Adrenal gland (tissue), 12 donors: ENCODE measurements around the gene ELL2. TPM values are rescaled to one million over a fixed set of nuclear protein-coding genes. Genes with fewer than 3 reads are reported as not detected.

Experiments
- DNase-seq, 7 donors: peaks; one replicate each; pipeline ENCODE4 v3.0.0-alpha.2; 2019 to 2020
- H3K27ac ChIP-seq, 5 donors: fragments of 200-600 bp; sonication (generic) in 4 of 5; 1 replicate in 3 of 5; 2 replicates in 2 of 5; pipeline versions ENCODE4 v1.5.1 to v1.8.0; 2016 to 2020; ENCODE audit warnings: mild to moderate bottlenecking in 1 of 5
- H3K27me3 ChIP-seq: fragments of 200-600 bp; 2 replicates; pipeline ENCODE4 v1.8.0; 2021
- H3K36me3 ChIP-seq, 2 donors: fragments of 200-600 bp; replicated peaks in 1 of 2; 1 replicate in 1 of 2; 2 replicates in 1 of 2; pipeline versions ENCODE4 v1.5.1 to v1.8.0; 2018 to 2022
- H3K4me1 ChIP-seq, 2 donors: fragments of 200-600 bp; replicated peaks in 1 of 2; 1 replicate in 1 of 2; 2 replicates in 1 of 2; pipeline versions ENCODE4 v1.5.1 to v1.8.0; 2018 to 2021
- H3K4me3 ChIP-seq, 4 donors: fragments of 200-600 bp; sonication (generic) in 3 of 4; one replicate each; pipeline ENCODE4 v1.5.1; 2016 to 2018
- H3K9me3 ChIP-seq, 3 donors: fragments of 200-600 bp; sonication (generic) in 1 of 3; replicated peaks in 1 of 3; 1 replicate in 2 of 3; 2 replicates in 1 of 3; pipeline versions ENCODE4 v1.5.1 to v1.8.0; 2016 to 2021
- CTCF ChIP-seq, 6 experiments: fragments of 450-650 bp in 4 of 6; fragments of 200-600 bp in 2 of 6; sonication (generic) in 1 of 6; IDR thresholded peaks; 1 replicate in 5 of 6; 2 replicates in 1 of 6; pipeline versions ENCODE4 v1.5.1 to v1.8.0; 2016 to 2021; ENCODE audit warnings: antibody characterized with exemption in 6 of 6, mild to moderate bottlenecking in 2 of 6, moderate library complexity in 1 of 6
- POLR2A ChIP-seq, 2 donors: fragments of 450-650 bp; IDR thresholded peaks; one replicate each; pipeline ENCODE4 v1.6.1; 2017; ENCODE audit warnings: antibody characterized with exemption in 2 of 2, mild to moderate bottlenecking in 2 of 2, moderate library complexity in 1 of 2
- WGBS, 4 donors: extraction: QIAGEN DNeasy Blood & Tissue Kit in 2 of 4; methylation state at CpG; one replicate each; pipeline versions ENCODE4 v1.1.5 to v1.1.7; 2013 to 2017; 5-methylcytosine and 5-hydroxymethylcytosine counted together
- intact Hi-C, 2 donors: fragments of 100-400 bp; cut with DNase I; formaldehyde crosslinking; loops; one replicate each; pipeline versions ENCODE4 v1.14.1 to v1.15.0; 2022 to 2023
- polyA plus RNA-seq, 3 donors: library from polyadenylated mRNA; stranded (reverse); fragments of 200-250 nt in 2 of 3; fragments of 350-450 nt in 1 of 3; fragmentation: Illumina TruSeq in 1 of 3; extraction: RNeasy Lipid Tissue Mini Kit (QIAGEN cat#74804) in 1 of 3; gene quantifications; one replicate each; pipeline ENCODE4 v1.2.3, GENCODE V29; 2013 to 2014
- total RNA-seq, 9 donors: library from RNA; depleted of rRNA in 4 of 9; stranded (reverse); fragments of >200 nt in 4 of 9; fragments of 120-200 nt in 1 of 9; fragmentation: NEBNext Ultra II Directional in 1 of 9; extraction: Animal tissue kit (Norgen Biotek cat#: 25700) in 1 of 9; gene quantifications; one replicate each; pipeline versions ENCODE4 v1.1.0 to v1.2.4, GENCODE V29; 2013 to 2023
- donor health status: healthy with polysubstance abuse.
- donor health status: Bipolar disorder and iron deficiency.
- donor health status: DM: yes; HTN: yes; CAD: no.
- donor health status: DM: no; HTN: no; CAD: no.
- donor health status: DM: no; HTN: no; CAD: no.
- donor health status: DM: yes; HTN: yes; CAD: no.

ELL2 gene
- total and polyA plus RNA-seq, 12 donors: 3.4 to 27.5 (median 14.5) TPM

DNA sequence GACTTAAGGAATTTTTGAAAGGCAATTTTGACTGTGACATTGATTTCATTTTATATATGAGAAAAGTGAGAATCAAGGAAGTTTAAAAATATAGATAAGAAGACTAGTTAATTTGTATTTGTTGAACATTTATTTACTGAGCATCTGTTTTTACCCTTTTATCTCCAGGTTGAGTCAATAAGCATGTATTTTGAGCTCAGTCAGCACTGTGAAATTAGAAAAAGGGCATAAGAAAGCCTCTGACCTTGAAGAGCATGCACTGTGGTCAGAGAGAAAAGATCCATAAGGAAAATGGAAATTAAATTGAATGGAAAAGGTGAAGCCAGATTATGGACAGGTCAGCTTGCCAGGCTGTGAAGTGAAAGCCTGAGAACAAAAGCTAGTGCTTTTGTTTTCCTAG, 44.4 kb downstream of the ELL2 start:
- DNase-seq: no peak
- intact Hi-C loops: no loop called here
- Histone ChIP-seq H3K27me3 (no peaks in the 10 kb centered on the region), H3K27ac (no peak overlapping the region), H3K9me3 (no peaks in the 10 kb centered on the region), H3K4me3 (no peak overlapping the region), H3K36me3 (no peaks in the 10 kb centered on the region), H3K4me1 (peaks cover 0 to 14% of the 10 kb centered on the region in 2 donors)
- no peak for TF ChIP-seq POLR2A (IDR thresholded peaks at IDR 0.05)
- TF ChIP-seq CTCF (IDR thresholded peaks at IDR 0.05): no peak

- H3K9me3 ChIP-seq: no peaks in the 10 kb centered on the region
- intact Hi-C loops: no loop called here
Observed at GRCh38 chr5:95916687-95917085, 45.0 kb downstream of the ELL2 start.

GRCh38 chr5:95915999-95916686, 45.5 kb downstream of the ELL2 start:
- no peak overlapping the region for H3K4me3 ChIP-seq
- intact Hi-C loops: no loop called here
- H3K36me3 ChIP-seq: no peaks in the 10 kb centered on the region
- no peak overlapping the region for H3K27ac ChIP-seq
- no peak for DNase-seq
- H3K9me3 ChIP-seq: no peaks in the 10 kb centered on the region
- TF ChIP-seq CTCF (IDR thresholded peaks at IDR 0.05) (no peak), POLR2A (IDR thresholded peaks at IDR 0.05) (no peak)
- H3K27me3 ChIP-seq: no peaks in the 10 kb centered on the region
- 71 to 83% (median 75%) methylated on average over 3 of the region's 3 CpGs for WGBS, 4 donors
- peaks cover 0 to 17% of the 10 kb centered on the region in 2 donors for H3K4me1 ChIP-seq

More at GRCh38 chr5:95916687-95917085, 45.0 kb downstream of the ELL2 start:
- H3K27ac ChIP-seq: no peak overlapping the region
- TF ChIP-seq CTCF (IDR thresholded peaks at IDR 0.05) (no peak), POLR2A (IDR thresholded peaks at IDR 0.05) (no peak)
- H3K4me1 ChIP-seq: peaks cover 0 to 14% of the 10 kb centered on the region in 2 donors
- no peak overlapping the region for H3K4me3 ChIP-seq
- H3K36me3 ChIP-seq: no peaks in the 10 kb centered on the region
- H3K27me3 ChIP-seq: no peaks in the 10 kb centered on the region
- DNase-seq: no peak
- 91 to 95% (median 93%) methylated on average over 4 of the region's 4 CpGs for WGBS, 4 donors

DNA sequence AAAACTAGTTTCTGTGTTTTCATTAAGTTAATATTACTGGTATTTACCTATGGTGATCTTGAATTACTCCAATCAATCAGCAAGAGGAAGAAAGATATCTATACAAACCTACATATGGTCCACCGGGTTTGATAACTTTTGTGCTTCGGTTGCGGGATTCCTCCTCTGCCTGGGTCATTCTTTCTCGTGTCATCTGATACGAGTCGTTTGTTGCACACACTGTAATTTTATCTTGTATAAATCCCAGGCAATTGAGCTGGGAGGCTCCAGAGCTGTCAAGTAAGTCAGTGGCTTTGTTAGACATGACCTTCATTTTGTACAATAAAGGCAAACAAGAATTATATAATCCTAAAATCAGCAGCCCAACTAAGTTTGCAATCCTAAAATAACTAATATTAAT, 48.0 kb downstream of the ELL2 start:
- H3K36me3 ChIP-seq: no peaks in the 10 kb centered on the region
- H3K9me3 ChIP-seq: no peaks in the 10 kb centered on the region
- no peak overlapping the region for H3K27ac ChIP-seq
- intact Hi-C loops: no loop called here
- peak in 1 of 7 donors; percentile 17 for DNase-seq
- H3K4me1 ChIP-seq: peaks cover 0 to 17% of the 10 kb centered on the region in 2 donors
- H3K4me3 ChIP-seq: no peak overlapping the region
- no peaks in the 10 kb centered on the region for H3K27me3 ChIP-seq
- no peak for TF ChIP-seq CTCF (IDR thresholded peaks at IDR 0.05)
- no peak for TF ChIP-seq POLR2A (IDR thresholded peaks at IDR 0.05)
- 54 to 69% (median 65%) methylated on average over 6 of the region's 6 CpGs for WGBS, 4 donors
